Measurements from ENCODE around the gene OTOGL. TPM values are rescaled to one million over a fixed set of nuclear protein-coding genes. Genes with fewer than 3 reads are reported as not detected.

Gene OTOGL
- total RNA-seq, 1 donor from 2014 or later = 0.16 TPM

GRCh38 chr12:80325167-80325959 lies 226.0 kb downstream of the OTOGL start:
- no peak for DNase-seq (ENCODE audit: low spot score)
- Mint-ChIP-seq H3K4me1 (ENCODE audit: low read depth) (no peaks in the 10 kb centered on the region), H3K27ac (no peak overlapping the region), H3K4me3 (ENCODE audit: low read depth) (no peak overlapping the region), H3K9me3 (no peaks in the 10 kb centered on the region), H3K36me3 (ENCODE audit: low read depth) (no peaks in the 10 kb centered on the region), H3K27me3 (ENCODE audit: low read depth) (no peaks in the 10 kb centered on the region)
- intact Hi-C loops (cut with micrococcal nuclease) = no loop called here

GRCh38 chr12:80332827-80333226 lies 233.5 kb downstream of the OTOGL start:
- Mint-ChIP-seq H3K27me3 (ENCODE audit: low read depth) (no peaks in the 10 kb centered on the region), H3K4me3 (ENCODE audit: low read depth) (no peak overlapping the region), H3K36me3 (ENCODE audit: low read depth) (no peaks in the 10 kb centered on the region), H3K9me3 (no peaks in the 10 kb centered on the region), H3K27ac (no peak overlapping the region), H3K4me1 (ENCODE audit: low read depth) (no peaks in the 10 kb centered on the region)
- intact Hi-C loops (cut with micrococcal nuclease) = no loop called here
- DNase-seq (ENCODE audit: low spot score) = no peak

DNA sequence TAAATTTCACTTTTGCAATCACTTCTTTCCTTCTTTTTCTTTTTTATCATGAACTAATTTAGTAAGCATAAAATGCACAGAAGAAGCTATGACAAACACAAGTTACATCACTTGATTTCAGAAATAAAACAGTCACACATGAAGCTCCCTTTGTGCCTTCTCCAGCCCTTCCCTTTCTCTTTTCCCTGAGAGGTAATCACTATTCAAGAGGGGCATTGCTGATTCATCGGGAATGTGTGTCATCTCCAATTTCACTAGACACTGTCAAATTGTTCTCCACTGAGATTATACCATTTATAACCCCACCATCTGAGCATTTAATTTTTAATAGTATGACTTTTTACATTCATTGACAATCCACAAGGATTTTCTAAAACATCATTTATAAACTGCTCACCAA lies 253.1 kb downstream of the OTOGL start:
- DNase-seq (ENCODE audit: low spot score) = no peak
- Mint-ChIP-seq H3K4me1 (ENCODE audit: low read depth) (no peaks in the 10 kb centered on the region), H3K27me3 (ENCODE audit: low read depth) (no peaks in the 10 kb centered on the region), H3K27ac (no peak overlapping the region), H3K36me3 (ENCODE audit: low read depth) (no peaks in the 10 kb centered on the region), H3K9me3 (no peaks in the 10 kb centered on the region), H3K4me3 (ENCODE audit: low read depth) (no peak overlapping the region)
- intact Hi-C loops (cut with micrococcal nuclease) = no loop called here

DNA sequence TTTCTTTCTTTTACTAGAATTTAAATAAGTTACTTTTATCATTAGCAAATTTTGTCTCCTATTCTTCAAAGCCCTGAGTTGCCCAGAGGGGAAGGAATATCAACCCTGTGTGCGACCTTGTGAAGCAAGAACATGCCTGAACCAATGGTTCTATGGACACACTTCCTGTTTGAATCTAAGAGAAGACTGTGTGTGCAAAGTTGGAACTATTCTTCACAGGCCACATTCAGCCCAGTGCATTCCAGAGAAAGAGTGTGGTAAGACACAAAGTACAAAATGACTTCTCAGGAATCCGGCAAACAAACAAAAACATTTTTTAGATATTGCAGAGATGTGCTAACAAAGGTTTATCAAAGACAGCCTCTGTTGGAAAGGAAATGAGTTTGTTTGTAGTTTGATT lies 253.9 kb downstream of the OTOGL start:
- Mint-ChIP-seq H3K27me3 (ENCODE audit: low read depth) (no peaks in the 10 kb centered on the region), H3K27ac (no peak overlapping the region), H3K36me3 (ENCODE audit: low read depth) (no peaks in the 10 kb centered on the region), H3K4me3 (ENCODE audit: low read depth) (no peak overlapping the region), H3K4me1 (ENCODE audit: low read depth) (no peaks in the 10 kb centered on the region), H3K9me3 (no peaks in the 10 kb centered on the region)
- no peak for DNase-seq (ENCODE audit: low spot score)
- intact Hi-C loops (cut with micrococcal nuclease) = no loop called here

DNA sequence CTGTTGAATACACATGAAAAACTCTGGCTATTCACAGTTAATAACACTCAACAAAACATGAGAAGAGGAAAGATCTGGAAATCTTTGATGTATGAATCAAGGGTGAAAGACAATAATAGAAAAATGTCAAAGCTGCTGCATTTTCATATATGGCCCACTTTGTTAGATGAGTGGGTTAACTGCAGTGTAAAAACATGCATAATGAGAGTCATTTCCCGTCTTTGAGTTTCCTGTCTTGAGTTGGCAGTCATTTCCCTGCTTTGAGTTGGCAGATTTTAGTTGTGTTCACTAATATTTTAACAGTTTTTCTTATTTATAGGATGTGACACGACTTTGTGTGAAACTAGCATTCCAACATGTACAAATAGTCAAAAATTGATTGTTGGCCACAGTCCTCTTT lies 256.8 kb downstream of the OTOGL start:
- intact Hi-C loops (cut with micrococcal nuclease) = no loop called here

GRCh38 chr12:80359703-80360102 lies 260.4 kb downstream of the OTOGL start:
- Mint-ChIP-seq H3K27ac (no peak overlapping the region), H3K27me3 (ENCODE audit: low read depth) (no peaks in the 10 kb centered on the region), H3K4me3 (ENCODE audit: low read depth) (no peak overlapping the region), H3K4me1 (ENCODE audit: low read depth) (no peaks in the 10 kb centered on the region), H3K36me3 (ENCODE audit: low read depth) (no peaks in the 10 kb centered on the region), H3K9me3 (no peaks in the 10 kb centered on the region)
- DNase-seq (ENCODE audit: low spot score) = no peak
- intact Hi-C loops (cut with micrococcal nuclease) = no loop called here

More for the DNA sequence above, 256.8 kb downstream of the OTOGL start:
- DNase-seq (ENCODE audit: low spot score) = no peak
- Mint-ChIP-seq H3K27ac (no peak overlapping the region), H3K27me3 (ENCODE audit: low read depth) (no peaks in the 10 kb centered on the region), H3K4me3 (ENCODE audit: low read depth) (no peak overlapping the region), H3K9me3 (no peaks in the 10 kb centered on the region), H3K4me1 (ENCODE audit: low read depth) (no peaks in the 10 kb centered on the region), H3K36me3 (ENCODE audit: low read depth) (no peaks in the 10 kb centered on the region)

GRCh38 chr12:80364056-80364455 lies 264.7 kb downstream of the OTOGL start:
- no peaks in the 10 kb centered on the region for H3K27me3 Mint-ChIP-seq (ENCODE audit: low read depth)
- H3K4me3 Mint-ChIP-seq (ENCODE audit: low read depth) = no peak overlapping the region
- DNase-seq (ENCODE audit: low spot score) = no peak
- intact Hi-C loops (cut with micrococcal nuclease) = no loop called here
- H3K9me3 Mint-ChIP-seq = no peaks in the 10 kb centered on the region
- H3K4me1 Mint-ChIP-seq (ENCODE audit: low read depth) = no peaks in the 10 kb centered on the region
- no peaks in the 10 kb centered on the region for H3K36me3 Mint-ChIP-seq (ENCODE audit: low read depth)
- H3K27ac Mint-ChIP-seq = no peak overlapping the region

DNA sequence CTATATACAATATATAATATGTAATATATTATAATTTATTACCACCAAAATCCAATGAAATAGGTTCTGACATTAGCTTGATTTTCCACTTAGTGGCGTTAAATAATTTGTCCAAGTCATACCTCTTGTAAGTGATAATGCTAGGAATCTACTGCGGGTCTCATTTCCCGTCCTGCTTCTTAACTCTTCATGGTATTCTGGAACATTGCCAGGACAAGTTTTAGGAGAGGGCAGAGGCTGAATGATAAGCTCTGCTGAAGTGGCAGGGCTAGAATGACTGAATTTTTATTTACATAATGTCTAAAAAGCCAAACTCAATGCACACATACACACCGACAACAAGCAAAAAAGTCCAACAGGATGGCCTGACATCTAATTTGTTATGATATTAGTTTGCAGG lies 274.3 kb downstream of the OTOGL start:
- no peak for DNase-seq (ENCODE audit: low spot score)
- Mint-ChIP-seq H3K27ac (no peak overlapping the region), H3K4me3 (ENCODE audit: low read depth) (no peak overlapping the region), H3K36me3 (ENCODE audit: low read depth) (no peaks in the 10 kb centered on the region), H3K27me3 (ENCODE audit: low read depth) (no peaks in the 10 kb centered on the region), H3K4me1 (ENCODE audit: low read depth) (no peaks in the 10 kb centered on the region), H3K9me3 (no peaks in the 10 kb centered on the region)
- intact Hi-C loops (cut with micrococcal nuclease) = no loop called here

DNA sequence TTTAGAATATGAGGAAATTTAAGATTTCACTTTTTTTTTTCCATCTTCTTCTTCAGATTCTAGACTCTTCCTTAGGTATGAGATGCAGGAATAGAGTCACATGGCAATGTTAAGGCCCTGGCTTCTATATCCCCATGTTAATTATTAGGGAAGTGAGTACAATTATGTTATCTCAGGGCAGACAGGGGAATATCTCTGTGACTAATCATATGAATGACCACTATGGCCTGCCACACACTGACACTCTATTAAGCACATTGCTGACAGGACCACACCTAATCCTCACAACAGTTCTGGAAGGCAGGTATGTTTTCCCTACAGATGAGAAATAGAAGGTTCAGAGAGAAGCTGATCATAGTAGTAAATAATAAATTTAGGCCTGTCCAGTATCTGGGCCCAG lies 275.3 kb downstream of the OTOGL start:
- no peak overlapping the region for H3K27ac Mint-ChIP-seq
- H3K27me3 Mint-ChIP-seq (ENCODE audit: low read depth) = no peaks in the 10 kb centered on the region
- no peaks in the 10 kb centered on the region for H3K4me1 Mint-ChIP-seq (ENCODE audit: low read depth)
- no peaks in the 10 kb centered on the region for H3K36me3 Mint-ChIP-seq (ENCODE audit: low read depth)
- no peak overlapping the region for H3K4me3 Mint-ChIP-seq (ENCODE audit: low read depth)
- DNase-seq (ENCODE audit: low spot score) = no peak
- H3K9me3 Mint-ChIP-seq = no peaks in the 10 kb centered on the region
- intact Hi-C loops (cut with micrococcal nuclease) = no loop called here

- no peak overlapping the region for H3K4me3 Mint-ChIP-seq (ENCODE audit: low read depth)
- no peaks in the 10 kb centered on the region for H3K4me1 Mint-ChIP-seq (ENCODE audit: low read depth)
Measured at GRCh38 chr12:80377140-80377794, 277.9 kb downstream of the OTOGL start.

DNA sequence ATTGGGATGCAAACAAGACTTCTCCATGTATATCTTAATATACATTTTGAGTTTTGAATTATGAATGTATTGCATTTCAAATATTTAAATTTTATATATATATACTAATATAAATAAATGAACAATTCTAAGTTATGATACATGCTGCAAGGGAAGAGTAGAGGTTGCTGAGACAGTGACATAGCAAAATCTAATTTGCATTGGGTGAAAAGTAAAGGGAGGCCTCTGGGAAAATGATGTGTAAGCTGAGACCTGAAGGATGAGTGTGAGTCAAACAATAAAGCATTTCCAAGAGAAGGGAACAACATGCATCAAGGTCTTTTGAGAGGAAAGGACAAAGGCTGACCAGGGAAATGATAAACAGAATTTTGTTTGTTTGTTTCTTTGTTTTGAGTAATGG lies 281.8 kb downstream of the OTOGL start:
- no peak overlapping the region for H3K4me3 Mint-ChIP-seq (ENCODE audit: low read depth)

More at GRCh38 chr12:80377140-80377794, 277.9 kb downstream of the OTOGL start:
- no peak for DNase-seq (ENCODE audit: low spot score)
- H3K36me3 Mint-ChIP-seq (ENCODE audit: low read depth) = no peaks in the 10 kb centered on the region
- no peak overlapping the region for H3K27ac Mint-ChIP-seq
- no peaks in the 10 kb centered on the region for H3K9me3 Mint-ChIP-seq
- H3K27me3 Mint-ChIP-seq (ENCODE audit: low read depth) = no peaks in the 10 kb centered on the region
- intact Hi-C loops (cut with micrococcal nuclease) = no loop called here

DNA sequence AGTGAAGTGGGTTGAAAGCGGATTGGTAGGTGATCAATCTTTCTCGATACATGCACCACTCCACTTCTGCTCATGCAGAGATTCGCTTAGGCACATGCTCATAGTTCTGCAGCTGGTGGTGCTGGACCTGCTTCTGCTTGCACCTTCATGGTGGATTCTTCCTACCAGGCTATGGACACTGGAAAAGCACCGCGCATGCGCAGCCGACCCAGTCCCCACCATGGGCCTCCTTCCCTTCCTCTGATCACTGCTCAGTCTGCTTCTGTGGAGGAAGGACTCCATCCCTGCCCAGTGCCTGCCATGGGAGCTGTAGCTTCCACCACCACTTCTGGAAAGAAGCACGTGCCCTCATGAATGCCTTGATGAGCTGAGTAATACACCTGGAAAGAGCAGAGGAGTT lies 282.9 kb downstream of the OTOGL start:
- no peaks in the 10 kb centered on the region for H3K4me1 Mint-ChIP-seq (ENCODE audit: low read depth)
- H3K27ac Mint-ChIP-seq = no peak overlapping the region
- H3K4me3 Mint-ChIP-seq (ENCODE audit: low read depth) = no peak overlapping the region
- peaks cover 3% of the 10 kb centered on the region for H3K9me3 Mint-ChIP-seq
- no peak for DNase-seq (ENCODE audit: low spot score)
- no peaks in the 10 kb centered on the region for H3K27me3 Mint-ChIP-seq (ENCODE audit: low read depth)
- no peaks in the 10 kb centered on the region for H3K36me3 Mint-ChIP-seq (ENCODE audit: low read depth)
- intact Hi-C loops (cut with micrococcal nuclease) = no loop called here

More for the DNA sequence above, 281.8 kb downstream of the OTOGL start:
- Mint-ChIP-seq H3K27ac (no peak overlapping the region), H3K36me3 (ENCODE audit: low read depth) (no peaks in the 10 kb centered on the region), H3K4me1 (ENCODE audit: low read depth) (no peaks in the 10 kb centered on the region), H3K9me3 (no peaks in the 10 kb centered on the region), H3K27me3 (ENCODE audit: low read depth) (no peaks in the 10 kb centered on the region)
- no peak for DNase-seq (ENCODE audit: low spot score)
- intact Hi-C loops (cut with micrococcal nuclease) = no loop called here

DNA sequence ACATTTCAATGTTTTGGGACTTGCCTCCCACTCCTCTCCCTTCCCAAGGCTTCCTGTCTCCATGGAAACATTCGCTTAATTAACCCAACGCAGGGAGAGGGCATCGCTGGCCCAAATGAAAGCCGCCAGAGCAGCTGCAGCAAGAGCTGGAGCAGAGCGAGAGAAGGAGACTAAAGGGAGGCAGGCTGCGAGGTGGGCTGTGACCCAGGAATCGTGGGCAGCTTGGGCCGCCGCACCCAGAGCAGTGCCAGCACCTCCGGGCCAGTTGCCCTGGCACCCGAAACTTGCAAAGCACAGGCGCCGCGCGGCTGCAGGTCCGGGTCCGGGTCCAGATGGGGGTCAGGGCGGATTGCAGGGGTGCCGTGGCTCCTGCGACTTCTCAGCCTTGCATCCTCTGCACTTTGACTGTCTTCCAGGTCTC lies 301.2 kb downstream of the OTOGL start:
- intact Hi-C loops (cut with micrococcal nuclease) = no loop called here
- Mint-ChIP-seq H3K27ac (no peak overlapping the region), H3K4me3 (ENCODE audit: low read depth) (no peak overlapping the region), H3K9me3 (no peaks in the 10 kb centered on the region), H3K27me3 (ENCODE audit: low read depth) (peaks cover 6% of the 10 kb centered on the region), H3K4me1 (ENCODE audit: low read depth) (no peaks in the 10 kb centered on the region), H3K36me3 (ENCODE audit: low read depth) (no peaks in the 10 kb centered on the region)
- DNase-seq (ENCODE audit: low spot score) = no peak

Measured in activated T-helper 2 cell treated with anti-CD3 and anti-CD28 coated beads, Interferon-gamma antibody, Interleukin-2, Interleukin-4, amounts not matched to agents 10 μg/mL and 5 μg/mL and 100 μg/mL, durations not matched to agents 14 hours and 24 hours and 36 hours (primary cell).